Stimulated activated CD8-positive, alpha-beta memory T cell treated with anti-CD3 and anti-CD28 coated beads, Interleukin-2, amount 100 ng/mL, for 48 hours (primary cell): ENCODE measurements around the gene SAPCD1.
A peak's percentile ranks its signal among the peaks of the same experiment; 100 is the strongest.

ENCODE experiments used
- DNase-seq, 2 donors: peaks; one replicate each; pipeline ENCODE4 v3.0.0-alpha.2; 2020; ENCODE audit warnings: low read depth in 2 of 2

Gene SAPCD1

GRCh38 chr6:31750411-31751022 lies 11.9 kb upstream of the SAPCD1 start:
- no peak for DNase-seq

- no peak for DNase-seq
Observed at GRCh38 chr6:31752739-31753319, 9.6 kb upstream of the SAPCD1 start.

GRCh38 chr6:31758281-31758680 lies 4.2 kb upstream of the SAPCD1 start:
- DNase-seq = no peak

GRCh38 chr6:31760790-31761189 lies 1.7 kb upstream of the SAPCD1 start:
- DNase-seq = no peak

- no peak for DNase-seq
Observed at GRCh38 chr6:31761343-31761742, 1.1 kb upstream of the SAPCD1 start.

GRCh38 chr6:31762878-31763618 lies 592 bp downstream of the SAPCD1 start:
- DNase-seq = no peak

- DNase-seq = no peak
Observed at GRCh38 chr6:31763619-31763940, 1.1 kb downstream of the SAPCD1 start.

GRCh38 chr6:31764198-31764597 lies 1.7 kb downstream of the SAPCD1 start:
- no peak for DNase-seq

GRCh38 chr6:31765559-31765909 lies 3.1 kb downstream of the SAPCD1 start:
- no peak for DNase-seq

GRCh38 chr6:31765910-31766794 lies 3.7 kb downstream of the SAPCD1 start:
- DNase-seq = no peak

- no peak for DNase-seq
Observed at GRCh38 chr6:31767096-31767645, 4.7 kb downstream of the SAPCD1 start.

GRCh38 chr6:31768363-31769257 lies 6.2 kb downstream of the SAPCD1 start:
- no peak for DNase-seq

GRCh38 chr6:31769684-31770371 lies 7.4 kb downstream of the SAPCD1 start:
- peak; percentile 69 to 79 for DNase-seq

- no peak for DNase-seq
Observed at GRCh38 chr6:31770860-31771259, 8.4 kb downstream of the SAPCD1 start.

GRCh38 chr6:31771992-31772358 lies 9.5 kb downstream of the SAPCD1 start:
- no peak for DNase-seq

- DNase-seq = no peak
Observed at GRCh38 chr6:31775184-31775583, 12.7 kb downstream of the SAPCD1 start.

- no peak for DNase-seq
Observed at GRCh38 chr6:31775633-31776484, 13.4 kb downstream of the SAPCD1 start.

- no peak for DNase-seq
Observed at GRCh38 chr6:31776485-31776988, 14.1 kb downstream of the SAPCD1 start.

GRCh38 chr6:31776989-31777666 lies 14.7 kb downstream of the SAPCD1 start, which contains the start of gene VWA7:
VWA7 (minus strand) TSS chr6:31777328; CDS start chr6:31776779, 549 bp downstream.
- peak; percentile 68 to 77 for DNase-seq
